Mononuclear cell (primary cell): ENCODE measurements around the gene CYBC1. TPM values are rescaled to one million over a fixed set of nuclear protein-coding genes. Genes with fewer than 3 reads are reported as not detected.
"Not testable (repeated sequence)": the region's sequence is repeated elsewhere in the genome, so short reads cannot be mapped to it uniquely, and the experiment has no call there.

Source experiments
- H3K27me3 ChIP-seq: 2 replicates; pipeline ENCODE4 v1.6.0; 2011; ENCODE audit warnings: low read length, control low read depth; ENCODE audit not compliant: insufficient read depth
- H3K4me1 ChIP-seq: 2 replicates; pipeline ENCODE4 v1.5.1; 2011; ENCODE audit warnings: mild to moderate bottlenecking, low read length, control low read depth; ENCODE audit not compliant: insufficient read depth
- H3K4me3 ChIP-seq: 2 replicates; pipeline ENCODE4 v1.5.1; 2011; ENCODE audit warnings: mild to moderate bottlenecking, low read length, moderate library complexity
- H3K9me3 ChIP-seq: 2 replicates; pipeline ENCODE4 v1.5.1; 2011; ENCODE audit warnings: low read depth, mild to moderate bottlenecking, control low read depth, low read length
- total RNA-seq: library from RNA; depleted of rRNA; stranded (reverse); fragments of >200 nt; gene quantifications from one replicate; pipeline ENCODE4 v1.2.3, GENCODE V29; 2012

Gene CYBC1
- total RNA-seq, 1 donor = 32.4 TPM

DNA sequence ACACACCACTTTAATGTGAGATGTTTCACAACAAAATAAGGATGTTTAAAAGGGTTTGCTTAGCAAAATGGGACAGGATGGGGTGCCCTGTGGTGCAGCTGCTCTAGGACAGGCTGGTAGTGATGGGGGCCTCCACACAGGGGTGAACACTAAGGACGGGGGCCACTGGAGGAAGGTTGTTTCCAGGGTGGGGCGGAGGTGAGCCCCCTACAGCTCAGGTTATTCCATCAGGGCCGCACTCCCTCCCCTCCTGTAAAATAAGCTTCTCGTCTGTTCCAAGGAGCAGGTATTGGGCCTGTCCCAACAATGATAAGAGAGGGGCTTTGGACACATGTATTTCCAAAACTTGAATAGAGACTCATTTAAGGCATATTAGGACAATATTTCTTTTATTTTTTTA is 34.3 kb downstream of the CYBC1 start:
- H3K9me3 ChIP-seq = no peaks in the 10 kb centered on the region
- H3K4me3 ChIP-seq = no peak overlapping the region
- H3K27me3 ChIP-seq = no peaks in the 10 kb centered on the region
- H3K4me1 ChIP-seq = peaks cover 33% of the 10 kb centered on the region

- Histone ChIP-seq H3K4me3 (no peak overlapping the region), H3K9me3 (no peaks in the 10 kb centered on the region), H3K4me1 (peaks cover 33% of the 10 kb centered on the region), H3K27me3 (no peaks in the 10 kb centered on the region)
Measured at GRCh38 chr17:82415786-82416185, 34.8 kb downstream of the CYBC1 start.

DNA sequence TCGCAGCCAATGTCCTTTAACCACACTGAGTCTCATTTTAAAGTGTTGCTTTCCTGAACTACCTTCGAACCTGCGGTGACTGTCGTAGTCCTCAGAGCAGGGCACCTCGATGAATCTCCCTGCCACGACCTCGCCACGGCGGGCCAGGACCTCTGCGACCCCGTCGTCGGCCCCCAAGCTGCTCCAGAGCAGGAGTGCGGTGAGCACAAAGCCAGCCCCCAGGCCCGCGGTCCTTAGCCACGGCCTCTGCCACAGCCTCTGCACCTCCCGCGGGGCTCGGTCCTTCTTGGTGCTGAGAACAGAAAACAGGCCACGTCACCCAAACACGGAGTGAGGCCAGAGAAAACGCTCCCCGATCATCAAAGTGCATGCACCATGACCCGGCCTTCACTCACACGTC is 35.2 kb downstream of the CYBC1 start:
- H3K4me3 ChIP-seq = no peak overlapping the region
- H3K27me3 ChIP-seq = no peaks in the 10 kb centered on the region
- peaks cover 33% of the 10 kb centered on the region for H3K4me1 ChIP-seq
- H3K9me3 ChIP-seq = no peaks in the 10 kb centered on the region

DNA sequence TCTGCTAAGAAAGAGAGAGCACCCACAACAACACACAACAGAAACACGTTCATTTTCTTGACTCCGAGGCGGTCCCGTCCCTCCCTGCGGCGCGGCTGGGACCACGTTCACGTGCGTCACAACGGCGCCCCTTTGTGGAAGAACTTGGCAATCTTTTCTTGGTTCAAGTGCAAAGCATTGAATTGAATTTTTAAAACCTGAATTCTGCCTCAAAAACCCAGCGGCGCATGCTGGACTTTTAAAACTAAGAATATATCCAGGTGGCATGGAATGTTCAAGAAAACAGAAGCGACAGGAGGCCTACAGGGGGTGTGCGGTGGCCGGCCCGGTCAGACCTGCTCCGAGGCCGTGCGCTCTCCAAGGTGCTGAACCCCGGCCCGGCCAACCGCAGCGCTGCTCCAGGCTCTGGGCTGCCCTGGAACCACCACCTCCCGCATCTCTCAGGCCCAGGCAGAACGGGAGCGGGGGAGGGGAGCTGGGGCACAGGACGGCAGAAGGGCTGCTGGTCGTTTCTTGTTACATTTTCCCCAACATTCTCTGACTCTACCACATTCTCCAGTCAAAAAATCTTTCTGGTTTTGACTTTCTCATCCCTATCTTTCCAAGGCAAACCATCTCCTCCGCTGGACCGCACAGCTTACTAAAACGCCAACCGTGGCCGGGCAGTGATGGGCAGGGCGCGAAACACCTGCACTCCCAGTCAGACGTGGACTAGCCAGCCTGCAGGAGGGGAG is 35.8 kb downstream of the CYBC1 start:
- no peaks in the 10 kb centered on the region for H3K27me3 ChIP-seq
- peaks cover 27% of the 10 kb centered on the region for H3K4me1 ChIP-seq
- H3K9me3 ChIP-seq = no peaks in the 10 kb centered on the region
- no peak overlapping the region for H3K4me3 ChIP-seq

- H3K9me3 ChIP-seq = no peaks in the 10 kb centered on the region
- H3K4me1 ChIP-seq = peaks cover 14% of the 10 kb centered on the region
- H3K27me3 ChIP-seq = no peaks in the 10 kb centered on the region
- no peak overlapping the region for H3K4me3 ChIP-seq
Measured at GRCh38 chr17:82412535-82413520, 37.7 kb downstream of the CYBC1 start.

GRCh38 chr17:82412081-82412480 is 38.5 kb downstream of the CYBC1 start:
- not testable (repeated sequence) for H3K4me1 ChIP-seq, H3K27me3 ChIP-seq, H3K4me3 ChIP-seq, H3K9me3 ChIP-seq

DNA sequence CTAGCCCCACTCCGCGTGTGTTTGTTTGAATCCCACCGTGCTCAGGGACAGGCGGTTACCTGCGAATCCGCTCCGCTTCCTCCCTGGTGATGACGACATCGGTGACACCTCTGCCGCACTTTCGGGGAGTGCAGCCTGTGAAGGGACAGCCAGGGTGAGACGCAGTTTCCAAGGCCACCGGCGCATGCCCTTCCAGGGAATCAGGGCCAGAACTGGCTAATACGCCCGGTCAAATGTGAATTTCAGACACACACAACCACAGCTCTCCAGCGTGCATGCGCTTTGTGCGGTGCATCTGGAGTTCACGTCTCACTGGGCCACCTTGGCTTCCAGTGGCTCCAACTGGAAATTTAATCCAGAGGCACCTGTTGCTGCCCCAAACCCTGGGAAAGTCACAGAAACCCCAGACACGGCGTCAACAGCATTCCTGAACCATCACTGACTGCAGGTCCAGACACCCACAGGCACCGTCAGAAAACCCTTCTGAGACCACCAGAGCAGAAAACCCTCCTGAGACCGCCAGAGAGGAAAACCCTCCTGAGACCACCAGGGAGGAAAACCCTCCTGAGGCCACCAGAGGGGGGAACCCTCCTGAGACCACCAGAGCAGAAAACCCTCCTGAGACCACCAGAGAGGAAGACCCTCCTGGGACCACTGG is 39.0 kb downstream of the CYBC1 start:
- Histone ChIP-seq H3K27me3 (no peaks in the 10 kb centered on the region), H3K4me1 (peaks cover 9% of the 10 kb centered on the region), H3K9me3 (no peaks in the 10 kb centered on the region), H3K4me3 (no peak overlapping the region)

DNA sequence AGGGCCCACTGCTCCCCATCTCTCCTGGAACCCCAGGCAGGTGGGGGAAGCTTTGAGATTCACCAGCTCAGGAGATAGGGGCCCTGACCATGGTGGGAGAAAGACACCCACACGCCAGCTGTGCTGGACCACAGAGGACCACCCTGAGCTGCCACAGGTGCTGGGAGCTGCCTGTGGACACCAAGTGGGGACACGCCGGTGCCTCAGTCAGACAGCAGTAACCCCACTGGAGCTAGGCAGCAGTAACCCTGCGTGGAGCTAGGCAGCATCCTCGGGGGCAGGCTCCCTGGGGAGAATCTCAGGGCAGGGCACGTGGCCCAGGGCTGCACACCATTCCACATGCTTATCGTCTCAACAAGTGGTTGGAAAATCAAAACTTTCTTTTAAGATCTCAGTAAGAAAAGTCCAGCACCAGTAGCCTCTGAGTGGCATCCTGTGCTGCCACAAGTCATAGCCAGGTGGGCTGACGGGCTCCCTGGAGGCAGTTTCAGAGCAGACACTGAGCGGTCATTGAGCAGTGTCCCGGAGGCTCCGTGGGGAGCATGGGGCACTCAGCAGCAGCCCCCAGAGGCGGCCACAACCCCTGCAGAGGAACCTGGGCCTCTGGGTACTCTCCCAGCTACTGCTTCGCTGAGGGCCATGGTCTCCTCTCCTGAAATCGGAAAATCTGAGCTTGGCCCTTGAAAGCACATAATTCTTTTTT is 40.4 kb downstream of the CYBC1 start:
- Histone ChIP-seq H3K27me3 (no peaks in the 10 kb centered on the region), H3K9me3 (no peaks in the 10 kb centered on the region), H3K4me1 (peaks cover 9% of the 10 kb centered on the region), H3K4me3 (no peak overlapping the region)

- no peaks in the 10 kb centered on the region for H3K9me3 ChIP-seq
- no peaks in the 10 kb centered on the region for H3K27me3 ChIP-seq
- H3K4me3 ChIP-seq = no peak overlapping the region
- no peaks in the 10 kb centered on the region for H3K4me1 ChIP-seq
Measured at GRCh38 chr17:82408938-82409318, 41.6 kb downstream of the CYBC1 start.

GRCh38 chr17:82408288-82408937 is 42.1 kb downstream of the CYBC1 start:
- no peak overlapping the region for H3K4me3 ChIP-seq
- no peaks in the 10 kb centered on the region for H3K4me1 ChIP-seq
- no peaks in the 10 kb centered on the region for H3K27me3 ChIP-seq
- H3K9me3 ChIP-seq = no peaks in the 10 kb centered on the region

DNA sequence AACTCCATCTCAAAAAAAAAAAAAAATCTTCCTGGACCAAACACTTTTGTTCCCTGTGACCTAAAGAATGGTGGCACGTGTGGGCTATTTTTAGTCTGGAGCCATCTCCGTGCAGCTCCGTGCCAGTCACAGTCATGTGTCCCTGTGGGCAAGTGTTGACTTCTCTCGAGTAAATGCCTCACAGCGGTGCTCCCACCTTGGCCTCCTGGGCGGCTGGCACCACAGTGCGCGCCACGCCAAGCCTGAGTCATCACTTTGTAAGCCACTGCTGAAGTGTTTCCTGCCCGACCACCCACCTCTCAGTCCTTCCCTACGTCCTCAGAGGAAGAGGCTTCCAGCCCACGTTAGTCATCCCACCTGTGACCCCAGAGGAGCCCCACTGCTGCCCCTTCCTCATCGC is 43.3 kb downstream of the CYBC1 start:
- H3K4me3 ChIP-seq = no peak overlapping the region
- no peaks in the 10 kb centered on the region for H3K9me3 ChIP-seq
- no peaks in the 10 kb centered on the region for H3K4me1 ChIP-seq
- H3K27me3 ChIP-seq = no peaks in the 10 kb centered on the region

DNA sequence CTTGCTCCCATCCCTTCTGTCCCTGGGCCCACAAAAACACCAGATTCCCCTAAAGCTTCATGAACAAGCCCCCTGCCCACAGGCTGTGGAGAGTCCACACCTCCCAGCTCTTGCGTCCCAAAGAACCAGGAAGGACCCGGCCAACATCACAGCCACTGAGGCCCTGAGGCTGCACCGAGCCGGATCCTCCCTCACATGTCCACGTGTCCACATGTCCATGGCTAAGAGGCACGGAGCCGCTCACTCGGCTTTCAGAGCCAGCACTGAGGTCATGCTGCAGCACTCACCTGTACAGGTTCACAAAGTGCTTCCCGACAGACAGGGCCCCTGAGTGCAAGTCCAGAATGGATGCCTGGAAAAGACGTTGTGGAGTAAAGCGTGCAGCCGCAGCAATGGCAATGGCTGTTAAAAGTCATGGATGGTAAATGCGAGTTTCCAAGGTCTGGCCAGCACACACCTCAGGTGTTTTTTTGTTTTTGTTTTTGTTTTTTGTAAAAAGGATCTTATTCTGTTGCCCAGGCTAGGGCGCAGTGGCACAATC is 44.4 kb downstream of the CYBC1 start:
- H3K4me1 ChIP-seq = peaks cover 6% of the 10 kb centered on the region
- no peaks in the 10 kb centered on the region for H3K27me3 ChIP-seq
- no peak overlapping the region for H3K4me3 ChIP-seq
- no peaks in the 10 kb centered on the region for H3K9me3 ChIP-seq

GRCh38 chr17:82405051-82405450 is 45.5 kb downstream of the CYBC1 start:
- H3K4me3 ChIP-seq = no peak overlapping the region
- no peaks in the 10 kb centered on the region for H3K27me3 ChIP-seq

More at GRCh38 chr17:82405051-82405450, 45.5 kb downstream of the CYBC1 start:
- Histone ChIP-seq H3K4me1 (peaks cover 18% of the 10 kb centered on the region), H3K9me3 (no peaks in the 10 kb centered on the region)
